GM23338 (cell line): Measurements from ENCODE around the gene TERT. TPM values are rescaled to one million over a fixed set of nuclear protein-coding genes. Genes with fewer than 3 reads are reported as not detected.
A peak's percentile ranks its signal among the peaks of the same experiment; 100 is the strongest.

Experiments
- ATAC-seq: fragments of 200-7000 bp; cut with Tn5 transposase; 3 replicates; pipeline ENCODE4 v1.9.1; 2020
- DNase-seq: peaks from one replicate; pipeline ENCODE4 v3.0.0-alpha.2; 2015; ENCODE audit warnings: low spot score
- H2AFZ ChIP-seq: fragments of 200-600 bp; sonication (generic); 2 replicates; pipeline ENCODE4 v1.8.0; 2016; ENCODE audit warnings: antibody characterized with exemption, mild to moderate bottlenecking, moderate library complexity
- H3F3A ChIP-seq: fragments of 200-600 bp; sonication (generic); replicated peaks from 2 replicates; pipeline ENCODE4 v1.8.0; 2017; ENCODE audit warnings: antibody characterized with exemption, mixed run types, low read depth
- H3K27ac ChIP-seq: fragments of 200-600 bp; sonication (generic); 2 replicates; pipeline ENCODE4 v1.6.1; 2016; ENCODE audit warnings: low read depth
- H3K27me3 ChIP-seq: fragments of 200-600 bp; sonication (generic); 2 replicates; pipeline ENCODE4 v1.8.0; 2016; ENCODE audit warnings: mild to moderate bottlenecking, mixed run types, moderate library complexity; ENCODE audit not compliant: insufficient read depth
- H3K36me3 ChIP-seq: fragments of 200-600 bp; sonication (generic); 2 replicates; pipeline ENCODE4 v1.8.0; 2016; ENCODE audit warnings: mild to moderate bottlenecking; ENCODE audit not compliant: insufficient read depth
- H3K4me1 ChIP-seq: fragments of 200-600 bp; sonication (generic); 2 replicates; pipeline ENCODE4 v1.8.0; 2016; ENCODE audit warnings: mild to moderate bottlenecking, moderate library complexity; ENCODE audit not compliant: insufficient read depth
- H3K4me2 ChIP-seq: fragments of 200-600 bp; sonication (generic); 2 replicates; pipeline ENCODE4 v1.7.1; 2017; ENCODE audit warnings: mixed run types
- H3K4me3 ChIP-seq: fragments of 200-600 bp; sonication (generic); 2 replicates; pipeline ENCODE4 v1.6.1; 2016; ENCODE audit warnings: mixed run types
- H3K79me2 ChIP-seq: fragments of 200-600 bp; sonication (generic); replicated peaks from 2 replicates; pipeline ENCODE4 v1.8.0; 2017; ENCODE audit warnings: mild to moderate bottlenecking; ENCODE audit not compliant: insufficient read depth
- H3K9me2 ChIP-seq: fragments of 200-600 bp; sonication (generic); 2 replicates; pipeline ENCODE4 v1.8.0; 2017; ENCODE audit not compliant: insufficient read depth
- H4K20me1 ChIP-seq: fragments of 200-600 bp; sonication (generic); replicated peaks from 2 replicates; pipeline ENCODE4 v1.8.0; 2017; ENCODE audit warnings: mild to moderate bottlenecking; ENCODE audit not compliant: insufficient read depth
- H3K27ac Mint-ChIP-seq: 2 replicates; pipeline ENCODE4 v1.8.0; 2020; ENCODE audit warnings: inconsistent platforms, mild to moderate bottlenecking, moderate library complexity, mixed read lengths
- H3K27me3 Mint-ChIP-seq: 3 replicates; pipeline ENCODE4 v1.8.0; 2022; ENCODE audit warnings: low read depth, mild to moderate bottlenecking, moderate library complexity, mixed read lengths, inconsistent platforms; ENCODE audit not compliant: insufficient read depth, poor library complexity
- H3K36me3 Mint-ChIP-seq: 3 replicates; pipeline ENCODE4 v1.8.0; 2021; ENCODE audit warnings: low read depth, mild to moderate bottlenecking, inconsistent platforms, moderate library complexity, mixed read lengths
- H3K4me1 Mint-ChIP-seq: 3 replicates; pipeline ENCODE4 v1.8.0; 2020; ENCODE audit warnings: mild to moderate bottlenecking, inconsistent platforms, mixed read lengths
- H3K4me3 Mint-ChIP-seq: 3 replicates; pipeline ENCODE4 v1.8.0; 2021; ENCODE audit warnings: moderate library complexity, mild to moderate bottlenecking, inconsistent platforms, mixed read lengths
- H3K9me3 Mint-ChIP-seq: 3 replicates; pipeline ENCODE4 v1.8.0; 2020; ENCODE audit warnings: moderate library complexity, mild to moderate bottlenecking, inconsistent platforms, mixed read lengths
- CREB1 ChIP-seq: fragments of 250-450 bp; sonication (Bioruptor Pico); IDR thresholded peaks from 2 replicates; pipeline ENCODE4 v1.5.0; 2020; ENCODE audit warnings: low read depth, mild to moderate bottlenecking, moderate library complexity
- CTCF ChIP-seq, 2 experiments: fragments of 200-600 bp in 1 of 2; sonication (generic) in 1 of 2; conservative IDR thresholded peaks; 2 replicates each; pipeline versions ENCODE4 v1.5.1 to v1.6.1; 2016 to 2017; ENCODE audit warnings: antibody characterized with exemption in 2 of 2, low read depth in 2 of 2, mild to moderate bottlenecking in 2 of 2, moderate library complexity in 1 of 2
- ETS1 ChIP-seq: IDR thresholded peaks from 2 replicates; pipeline ENCODE4 v1.6.1; 2016; ENCODE audit warnings: antibody characterized with exemption
- EZH2 ChIP-seq: fragments of 200-600 bp; sonication (generic); IDR thresholded peaks from one replicate; pipeline ENCODE4 v1.8.0; 2017; ENCODE audit warnings: antibody characterized with exemption, mild to moderate bottlenecking, low read depth; ENCODE audit not compliant: unreplicated experiment
- EZH2phosphoT487 ChIP-seq: fragments of 200-600 bp; sonication (generic); IDR thresholded peaks from one replicate; pipeline ENCODE4 v1.8.1; 2018; ENCODE audit warnings: antibody characterized with exemption; ENCODE audit not compliant: unreplicated experiment
- JUNB ChIP-seq: IDR thresholded peaks from one replicate; pipeline ENCODE4 v1.6.1; 2016; ENCODE audit warnings: antibody characterized with exemption; ENCODE audit not compliant: unreplicated experiment
- NANOG ChIP-seq: IDR thresholded peaks from 2 replicates; pipeline ENCODE4 v1.6.1; 2016; ENCODE audit warnings: antibody characterized with exemption, borderline replicate concordance
- POLR2AphosphoS5 ChIP-seq: IDR thresholded peaks from 2 replicates; pipeline ENCODE4 v1.6.1; 2016; ENCODE audit warnings: antibody characterized with exemption, low read depth
- REST ChIP-seq: IDR thresholded peaks from one replicate; pipeline ENCODE4 v1.6.1; 2018; ENCODE audit warnings: antibody characterized with exemption; ENCODE audit not compliant: unreplicated experiment
- STAT1 ChIP-seq: IDR thresholded peaks from one replicate; pipeline ENCODE4 v1.6.1; 2016; ENCODE audit warnings: antibody characterized with exemption; ENCODE audit not compliant: unreplicated experiment
- ZNF114 ChIP-seq: fragments of 250-450 bp; sonication (Bioruptor Pico); IDR thresholded peaks from 2 replicates; pipeline ENCODE4 v1.5.0; 2020; ENCODE audit warnings: mild to moderate bottlenecking, moderate library complexity
- ZNF331 ChIP-seq: fragments of 250-450 bp; sonication (Bioruptor Pico); IDR thresholded peaks from 2 replicates; pipeline ENCODE4 v1.5.0; 2020; ENCODE audit warnings: low read depth, mild to moderate bottlenecking, moderate library complexity
- ZNF462 ChIP-seq: fragments of 250-450 bp; sonication (Bioruptor Pico); IDR thresholded peaks from 2 replicates; pipeline ENCODE4 v1.5.0; 2020; ENCODE audit warnings: mild to moderate bottlenecking, moderate library complexity
- polyA plus RNA-seq: library from polyadenylated mRNA; unstranded; fragments of >200 nt; fragmentation: Nextera tagmentation; extraction: Ambion mirVana; gene quantifications from 2 replicates; pipeline ENCODE4 v1.2.1, GENCODE V29; 2016
- total RNA-seq: library from RNA; depleted of rRNA; stranded (reverse); fragments of >200 nt; shearing (Covaris generic); gene quantifications from 2 replicates; pipeline ENCODE4 v1.2.3, GENCODE V29; 2014

The TERT gene
- total and polyA plus RNA-seq, 2 experiments from 2014 or later: 9.8 to 46.4 TPM

- no peak for DNase-seq
- Histone ChIP-seq H3K36me3 (no peaks in the 10 kb centered on the region; the same call in 1 of the 2 replicates), H4K20me1 (peaks cover 7% of the 10 kb centered on the region; the same call in 1 of the 2 replicates), H3K4me2 (no peak overlapping the region), H3K27me3 (peaks cover 9% of the 10 kb centered on the region), H2AFZ (no peak overlapping the region), H3K9me2 (no peaks in the 10 kb centered on the region), H3K4me3 (no peak overlapping the region), H3K79me2 (peaks cover 33% of the 10 kb centered on the region), H3K27ac (no peak overlapping the region), H3K4me1 (peaks cover 5% of the 10 kb centered on the region; the same call in 1 of the 2 replicates), H3F3A (0 out of 2 replicates have a peak, but pooled peaks cover 3% of the 10 kb centered on the region)
- ATAC-seq: no peak
- Mint-ChIP-seq H3K27ac (no peak overlapping the region), H3K27me3 (peaks cover 13% of the 10 kb centered on the region), H3K4me3 (peak overlapping the region; percentile 10; the same call in 1 of the 3 replicates), H3K9me3 (no peaks in the 10 kb centered on the region), H3K36me3 (peaks cover 19% of the 10 kb centered on the region; the same call in 2 of the 3 replicates), H3K4me1 (peaks cover 5% of the 10 kb centered on the region; the same call in 2 of the 3 replicates)
- no peak for TF ChIP-seq ZNF331 (CRISPR knock-in tag)
- TF ChIP-seq CREB1 (CRISPR knock-in tag): no peak
- no peak for TF ChIP-seq EZH2phosphoT487
- no peak for TF ChIP-seq EZH2
- TF ChIP-seq REST: no peak
- no peak for TF ChIP-seq ZNF462
- TF ChIP-seq POLR2AphosphoS5: no peak
- no peak for TF ChIP-seq STAT1
- TF ChIP-seq JUNB: no peak
- no peak for TF ChIP-seq NANOG
- TF ChIP-seq CTCF (conservative IDR thresholded peaks at IDR 0.05; ENCODE audit: low read depth in 2 of 2): no peak; a peak in 1 of 4 replicates
- TF ChIP-seq ETS1: no peak
- no peak for TF ChIP-seq ZNF114 (CRISPR knock-in tag)
These were observed 2.7 kb downstream of the TERT start for GRCh38 chr5:1292139-1292538.
